ENCODE measurements around the gene TMEM50B.
"Not testable (repeated sequence)": the region's sequence is repeated elsewhere in the genome, so short reads cannot be mapped to it uniquely, and the experiment has no call there.

The TMEM50B gene

DNA sequence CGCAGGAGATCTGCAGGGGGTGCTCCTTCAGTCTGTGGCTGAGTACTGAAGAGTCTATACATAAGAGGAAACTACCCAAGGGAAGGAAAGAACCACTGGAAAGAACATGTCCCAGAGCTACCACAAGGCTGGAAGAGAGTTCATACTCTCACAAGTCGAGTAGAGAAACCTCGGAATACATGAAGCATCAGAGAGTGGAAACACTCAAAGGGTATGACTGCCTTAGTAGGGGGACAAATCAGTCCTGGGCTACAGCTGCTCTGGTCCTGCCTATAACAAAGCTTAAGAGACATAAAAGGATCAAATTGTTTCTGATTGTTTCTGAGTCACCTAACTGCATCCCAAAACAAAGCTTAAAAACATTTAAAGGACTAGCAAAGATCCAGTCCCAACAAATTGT, 27.4 kb downstream of the TMEM50B start:
- DNase-seq (ENCODE audit: insufficient read length, low spot score) (no peak), FAIRE-seq (no peak)
- TF ChIP-seq SPI1 (IDR thresholded peaks at IDR 0.05; ENCODE audit: low read depth, low read length) = no peak
- TF ChIP-seq POLR2A (IDR thresholded peaks at IDR 0.05; ENCODE audit: low read depth, low read length) = no peak
- TF ChIP-seq PAX5 (IDR thresholded peaks at IDR 0.05; ENCODE audit: insufficient read depth, low read length, severe bottlenecking) = no peak
- no peak for TF ChIP-seq TAF1 (IDR thresholded peaks at IDR 0.05; ENCODE audit: low read depth, low read length)
- TF ChIP-seq POU2F2 (IDR thresholded peaks at IDR 0.05; ENCODE audit: low read depth, low read length) = no peak
- no peak for TF ChIP-seq POLR2AphosphoS5 (IDR thresholded peaks at IDR 0.05; ENCODE audit: low read depth, low read length)

- FAIRE-seq = no peak
- TF ChIP-seq SPI1 (IDR thresholded peaks at IDR 0.05; ENCODE audit: low read depth, low read length) (no peak), POLR2A (IDR thresholded peaks at IDR 0.05; ENCODE audit: low read depth, low read length) (no peak), POU2F2 (IDR thresholded peaks at IDR 0.05; ENCODE audit: low read depth, low read length) (no peak), PAX5 (IDR thresholded peaks at IDR 0.05; ENCODE audit: insufficient read depth, low read length, severe bottlenecking) (no peak), POLR2AphosphoS5 (IDR thresholded peaks at IDR 0.05; ENCODE audit: low read depth, low read length) (no peak), TAF1 (IDR thresholded peaks at IDR 0.05; ENCODE audit: low read depth, low read length) (no peak)
- DNase-seq (ENCODE audit: insufficient read length, low spot score) = no peak
Measured at GRCh38 chr21:33451634-33452071, 28.1 kb downstream of the TMEM50B start.

DNA sequence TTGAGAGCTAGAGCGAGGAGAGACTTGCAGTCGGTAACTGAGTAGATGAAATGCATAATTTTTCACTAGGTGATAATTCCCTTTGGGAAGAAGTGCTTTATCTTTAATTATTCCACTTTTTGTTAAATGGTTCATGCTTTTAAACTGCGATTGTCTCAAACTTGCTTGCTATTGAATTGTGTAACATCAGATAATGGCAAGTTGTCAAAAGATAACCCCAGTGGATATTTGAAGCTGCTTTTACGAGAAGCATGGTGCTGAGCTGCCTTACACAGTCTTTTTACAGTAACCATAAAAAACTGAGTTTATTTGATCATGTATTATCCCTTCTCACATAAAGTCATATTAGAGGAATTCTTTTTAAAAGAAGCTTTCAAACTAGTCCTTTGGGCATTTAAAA, 30.2 kb downstream of the TMEM50B start:
- DNase-seq (ENCODE audit: insufficient read length, low spot score) (no peak), FAIRE-seq (no peak)
- no peak for TF ChIP-seq POLR2A (IDR thresholded peaks at IDR 0.05; ENCODE audit: low read depth, low read length)
- TF ChIP-seq SPI1 (IDR thresholded peaks at IDR 0.05; ENCODE audit: low read depth, low read length) = no peak
- no peak for TF ChIP-seq PAX5 (IDR thresholded peaks at IDR 0.05; ENCODE audit: insufficient read depth, low read length, severe bottlenecking)
- TF ChIP-seq POU2F2 (IDR thresholded peaks at IDR 0.05; ENCODE audit: low read depth, low read length) = no peak
- TF ChIP-seq TAF1 (IDR thresholded peaks at IDR 0.05; ENCODE audit: low read depth, low read length) = no peak
- no peak for TF ChIP-seq POLR2AphosphoS5 (IDR thresholded peaks at IDR 0.05; ENCODE audit: low read depth, low read length)

- FAIRE-seq; DNase-seq (ENCODE audit: insufficient read length, low spot score): not testable (repeated sequence)
Measured at GRCh38 chr21:33446620-33447019, 33.2 kb downstream of the TMEM50B start.

DNA sequence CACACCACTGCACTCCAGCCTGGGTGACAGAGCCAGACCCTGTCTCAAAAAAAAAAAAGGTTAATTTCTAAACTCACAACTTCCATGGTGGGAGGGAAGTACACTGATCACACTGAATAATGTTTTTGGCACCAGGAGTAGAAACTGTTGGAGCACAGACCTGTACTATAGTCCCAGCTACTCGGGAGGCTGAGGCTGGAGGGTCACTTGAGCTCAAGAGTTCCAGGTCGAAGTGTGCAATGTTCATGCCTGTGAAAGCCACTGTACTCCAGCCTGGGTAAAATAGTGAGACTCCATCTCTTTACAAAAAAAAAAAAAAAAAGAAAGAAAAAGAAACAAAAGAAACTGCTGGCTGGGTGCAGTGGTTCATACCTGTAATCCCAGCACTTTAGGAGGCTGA, 35.3 kb downstream of the TMEM50B start:
- TF ChIP-seq POLR2AphosphoS5 (IDR thresholded peaks at IDR 0.05; ENCODE audit: low read depth, low read length) (no peak), SPI1 (IDR thresholded peaks at IDR 0.05; ENCODE audit: low read depth, low read length) (no peak), POU2F2 (IDR thresholded peaks at IDR 0.05; ENCODE audit: low read depth, low read length) (no peak), TAF1 (IDR thresholded peaks at IDR 0.05; ENCODE audit: low read depth, low read length) (no peak), PAX5 (IDR thresholded peaks at IDR 0.05; ENCODE audit: insufficient read depth, low read length, severe bottlenecking) (no peak), POLR2A (IDR thresholded peaks at IDR 0.05; ENCODE audit: low read depth, low read length) (no peak)
- FAIRE-seq = no peak
- no peak for DNase-seq (ENCODE audit: insufficient read length, low spot score)

DNA sequence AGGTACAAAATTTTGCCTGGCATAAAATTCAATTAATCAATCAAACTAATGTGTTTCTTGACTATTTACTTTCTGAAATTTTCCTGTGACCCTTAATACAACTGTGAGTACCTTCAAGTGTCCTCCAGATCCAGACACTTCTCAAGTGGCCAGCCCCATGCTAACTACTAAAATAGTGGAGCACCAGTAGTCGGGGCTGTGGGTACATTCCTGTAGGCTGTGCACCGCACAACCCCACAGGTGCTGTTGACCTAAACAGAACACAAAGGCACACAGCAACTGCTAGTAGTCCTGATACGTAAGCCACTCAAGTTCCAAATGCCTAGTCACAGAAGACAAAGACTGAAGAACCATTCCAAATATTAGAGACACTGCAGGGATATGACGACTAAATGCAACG, 36.6 kb downstream of the TMEM50B start:
- DNase-seq (ENCODE audit: insufficient read length, low spot score) (no peak), FAIRE-seq (no peak)
- TF ChIP-seq SPI1 (IDR thresholded peaks at IDR 0.05; ENCODE audit: low read depth, low read length) (no peak), PAX5 (IDR thresholded peaks at IDR 0.05; ENCODE audit: insufficient read depth, low read length, severe bottlenecking) (no peak), TAF1 (IDR thresholded peaks at IDR 0.05; ENCODE audit: low read depth, low read length) (no peak), POLR2A (IDR thresholded peaks at IDR 0.05; ENCODE audit: low read depth, low read length) (no peak), POLR2AphosphoS5 (IDR thresholded peaks at IDR 0.05; ENCODE audit: low read depth, low read length) (no peak), POU2F2 (IDR thresholded peaks at IDR 0.05; ENCODE audit: low read depth, low read length) (0 out of 2 replicates have a peak, but pooled peaks have one; percentile 14)

DNA sequence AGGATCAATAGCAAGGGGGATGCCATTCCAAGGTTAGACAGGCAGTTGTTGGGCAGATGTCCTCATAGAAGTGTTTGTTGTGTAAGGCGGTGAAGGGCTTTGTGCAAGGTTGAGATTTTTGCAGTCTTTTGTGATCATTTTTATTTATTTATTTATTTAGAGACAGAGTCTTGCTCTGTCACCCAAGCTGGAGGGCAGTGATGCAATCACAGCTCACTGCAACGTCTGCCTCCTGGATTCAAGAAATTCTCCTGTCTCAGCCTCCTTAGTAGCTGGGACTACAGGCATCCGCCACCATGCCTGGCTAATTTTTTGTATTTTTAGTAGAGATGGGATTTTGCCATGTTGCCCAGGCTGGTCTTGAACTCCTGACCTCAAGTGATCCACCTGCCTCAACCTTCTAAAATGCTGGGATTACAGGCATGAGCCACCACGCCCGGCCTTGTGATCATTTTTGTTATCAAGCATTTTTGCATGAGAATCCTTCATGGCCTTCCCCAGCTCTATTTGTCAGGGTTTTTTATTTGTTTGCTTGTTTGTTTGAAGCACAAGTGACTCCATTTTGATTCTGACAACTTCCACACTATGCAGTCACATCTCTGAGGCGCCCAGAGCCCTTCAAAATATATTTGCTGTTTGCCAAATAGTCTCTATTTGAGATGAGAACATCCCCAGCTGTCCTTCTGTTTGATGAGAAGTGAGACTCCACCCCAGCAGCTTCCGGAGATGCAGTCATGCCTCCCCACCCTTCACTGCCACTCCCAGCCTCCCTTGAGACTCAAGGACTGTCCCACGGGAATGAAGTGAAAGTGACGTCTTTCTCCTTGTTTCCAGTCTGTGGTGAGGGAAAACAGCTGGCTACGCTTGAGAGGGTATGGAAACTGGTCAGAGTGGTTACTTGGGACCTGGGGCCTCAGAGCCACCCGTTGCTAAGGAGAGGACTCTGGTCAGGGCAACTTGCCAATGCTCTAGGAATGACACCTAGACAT, 38.0 kb downstream of the TMEM50B start:
- TF ChIP-seq POLR2AphosphoS5 (IDR thresholded peaks at IDR 0.05; ENCODE audit: low read depth, low read length) (no peak; the same call in 1 of the 2 replicates), POU2F2 (IDR thresholded peaks at IDR 0.05; ENCODE audit: low read depth, low read length) (peak; percentile 16; the same call in 1 of the 2 replicates), PAX5 (IDR thresholded peaks at IDR 0.05; ENCODE audit: insufficient read depth, low read length, severe bottlenecking) (peak; percentile 11)
- DNase-seq (ENCODE audit: insufficient read length, low spot score) (peak; percentile 31), FAIRE-seq (peak; percentile 88)

- FAIRE-seq = no peak
- TF ChIP-seq SPI1 (IDR thresholded peaks at IDR 0.05; ENCODE audit: low read depth, low read length) = no peak
- TF ChIP-seq POU2F2 (IDR thresholded peaks at IDR 0.05; ENCODE audit: low read depth, low read length) = no peak
- no peak for TF ChIP-seq POLR2AphosphoS5 (IDR thresholded peaks at IDR 0.05; ENCODE audit: low read depth, low read length)
- TF ChIP-seq PAX5 (IDR thresholded peaks at IDR 0.05; ENCODE audit: insufficient read depth, low read length, severe bottlenecking) = no peak
- no peak for TF ChIP-seq POLR2A (IDR thresholded peaks at IDR 0.05; ENCODE audit: low read depth, low read length)
- TF ChIP-seq TAF1 (IDR thresholded peaks at IDR 0.05; ENCODE audit: low read depth, low read length) = no peak
- no peak for DNase-seq (ENCODE audit: insufficient read length, low spot score)
Measured at GRCh38 chr21:33437140-33437539, 42.6 kb downstream of the TMEM50B start.

DNA sequence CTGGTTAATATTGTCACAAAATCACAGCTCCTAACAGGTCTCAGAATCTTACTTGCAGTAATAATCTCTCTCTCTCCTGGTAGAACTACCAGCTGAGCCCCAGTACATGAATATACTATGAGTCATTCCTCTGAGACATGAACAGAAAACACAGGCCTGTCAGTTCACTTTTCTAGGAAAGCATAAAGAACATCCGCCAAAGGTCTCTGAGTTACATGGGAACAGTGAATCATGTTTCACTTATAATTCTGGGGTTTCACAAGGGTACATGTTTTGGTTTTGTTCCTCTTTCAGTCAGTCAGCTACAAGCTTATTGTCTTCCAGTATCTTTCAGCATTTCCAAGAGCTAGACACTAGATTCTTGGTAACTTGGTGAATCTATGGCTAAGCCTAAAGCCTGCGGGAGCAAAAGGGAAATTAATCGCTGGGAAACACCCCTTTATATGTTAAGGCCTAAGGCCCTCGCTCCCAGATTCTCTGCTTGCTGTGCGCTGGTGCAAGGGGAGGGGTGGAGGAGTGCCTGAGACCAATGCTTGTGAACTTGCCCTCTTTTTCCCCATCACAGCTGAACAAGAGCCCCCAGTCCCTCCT, 44.9 kb downstream of the TMEM50B start:
- TF ChIP-seq SPI1 (IDR thresholded peaks at IDR 0.05; ENCODE audit: low read depth, low read length) (peak; percentile 39; the same call in 1 of the 2 replicates), TAF1 (IDR thresholded peaks at IDR 0.05; ENCODE audit: low read depth, low read length) (no peak), POLR2AphosphoS5 (IDR thresholded peaks at IDR 0.05; ENCODE audit: low read depth, low read length) (no peak), POLR2A (IDR thresholded peaks at IDR 0.05; ENCODE audit: low read depth, low read length) (peak; percentile 47)
- FAIRE-seq (peak; percentile 92), DNase-seq (ENCODE audit: insufficient read length, low spot score) (peak; percentile 53)

Data from GM12891 (cell line).